HUES48 (cell line): ENCODE measurements around the gene RAET1E.
"Not testable (repeated sequence)": the region's sequence is repeated elsewhere in the genome, so short reads cannot be mapped to it uniquely, and the experiment has no call there.

Experiments used
- H3K27ac ChIP-seq: one replicate; pipeline ENCODE4 v1.7.0; 2013; ENCODE audit warnings: low read depth, low read length, inconsistent platforms
- H3K27me3 ChIP-seq: 2 replicates; pipeline ENCODE4 v1.6.1; 2013; ENCODE audit warnings: mild to moderate bottlenecking, low read length; ENCODE audit not compliant: control insufficient read depth, insufficient read depth
- H3K36me3 ChIP-seq: 2 replicates; pipeline ENCODE4 v1.6.1; 2013; ENCODE audit warnings: low read length; ENCODE audit not compliant: control insufficient read depth, insufficient read depth
- H3K4me1 ChIP-seq: 2 replicates; pipeline ENCODE4 v1.6.1; 2013; ENCODE audit warnings: mild to moderate bottlenecking, low read length; ENCODE audit not compliant: control insufficient read depth, insufficient read depth
- H3K4me3 ChIP-seq: 2 replicates; pipeline ENCODE4 v1.5.1; 2013; ENCODE audit warnings: mild to moderate bottlenecking, low read depth, low read length
- H3K9ac ChIP-seq: 2 replicates; pipeline ENCODE4 v1.6.1; 2013; ENCODE audit warnings: mild to moderate bottlenecking, low read depth, low read length, moderate library complexity
- H3K9me3 ChIP-seq: 2 replicates; pipeline ENCODE4 v1.6.1; 2013; ENCODE audit warnings: low read length; ENCODE audit not compliant: control insufficient read depth, insufficient read depth

The RAET1E gene

DNA sequence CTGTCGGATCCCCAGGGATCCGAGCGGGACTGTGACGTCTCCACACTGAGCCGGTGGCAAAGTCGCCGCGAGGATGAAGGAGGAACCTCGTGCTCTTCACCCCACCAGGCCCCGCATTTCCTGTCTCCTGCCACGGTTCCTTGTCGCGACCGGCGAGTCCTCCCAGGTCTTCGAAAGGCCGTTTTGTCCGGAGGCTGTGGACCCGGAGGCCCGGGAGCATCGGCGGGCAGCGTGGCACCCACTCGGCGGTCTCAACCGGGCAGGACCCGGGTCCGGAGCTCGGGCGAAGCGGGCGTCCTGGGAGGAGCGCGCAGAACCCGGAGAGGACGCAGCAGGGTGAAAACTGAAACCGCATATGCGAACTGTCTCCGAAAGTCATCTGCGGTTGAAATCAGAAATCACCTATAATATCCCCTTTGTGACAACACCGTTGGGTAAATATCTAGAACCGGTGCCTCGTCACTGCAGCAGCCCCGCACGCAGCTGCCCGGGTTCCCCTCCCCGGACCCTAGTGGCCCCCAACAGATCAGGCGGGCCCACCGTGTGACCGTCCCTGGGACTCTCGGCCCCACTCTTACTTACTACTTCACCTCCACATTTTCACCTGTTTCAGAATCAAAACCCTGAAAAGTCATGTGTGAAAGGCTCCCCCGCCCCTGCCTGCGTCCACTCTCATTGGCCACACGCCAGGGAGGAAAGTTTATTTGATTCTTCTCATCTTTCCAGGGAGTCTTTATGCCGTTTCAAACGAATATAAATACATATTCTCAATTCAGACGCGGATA is 40.9 kb upstream of the RAET1E start:
- H3K4me1 ChIP-seq: peaks cover 7% of the 10 kb centered on the region; the same call in 1 of the 2 replicates
- H3K27ac ChIP-seq: no peak overlapping the region
- H3K36me3 ChIP-seq: no peaks in the 10 kb centered on the region
- H3K27me3 ChIP-seq: peaks cover 95% of the 10 kb centered on the region
- no peak overlapping the region for H3K9ac ChIP-seq
- H3K4me3 ChIP-seq: peak overlapping the region; percentile 46
- no peaks in the 10 kb centered on the region for H3K9me3 ChIP-seq

- H3K36me3 ChIP-seq, H3K27ac ChIP-seq, H3K9ac ChIP-seq, H3K9me3 ChIP-seq, H3K4me1 ChIP-seq: not testable (repeated sequence)
- peak overlapping the region; percentile 46 for H3K4me3 ChIP-seq
- peaks cover 95% of the 10 kb centered on the region for H3K27me3 ChIP-seq
Measured at GRCh38 chr6:149938013-149938570, 40.2 kb upstream of the RAET1E start.

GRCh38 chr6:149936743-149937142 is 38.8 kb upstream of the RAET1E start:
- no peak overlapping the region for H3K9ac ChIP-seq
- peaks cover 86% of the 10 kb centered on the region for H3K27me3 ChIP-seq
- H3K4me3 ChIP-seq: no peak overlapping the region
- H3K36me3 ChIP-seq: no peaks in the 10 kb centered on the region
- H3K27ac ChIP-seq: no peak overlapping the region
- H3K9me3 ChIP-seq: no peaks in the 10 kb centered on the region
- peaks cover 7% of the 10 kb centered on the region; the same call in 1 of the 2 replicates for H3K4me1 ChIP-seq

GRCh38 chr6:149935668-149936067 is 37.8 kb upstream of the RAET1E start:
- peaks cover 86% of the 10 kb centered on the region for H3K27me3 ChIP-seq

GRCh38 chr6:149935246-149935645 is 37.3 kb upstream of the RAET1E start:
- Histone ChIP-seq H3K27ac (no peak overlapping the region), H3K4me3 (no peak overlapping the region), H3K27me3 (peaks cover 86% of the 10 kb centered on the region), H3K4me1 (peaks cover 7% of the 10 kb centered on the region; the same call in 1 of the 2 replicates), H3K9me3 (no peaks in the 10 kb centered on the region), H3K9ac (no peak overlapping the region), H3K36me3 (no peaks in the 10 kb centered on the region)

More at GRCh38 chr6:149935668-149936067, 37.8 kb upstream of the RAET1E start:
- Histone ChIP-seq H3K4me1 (peaks cover 7% of the 10 kb centered on the region; the same call in 1 of the 2 replicates), H3K9me3 (no peaks in the 10 kb centered on the region), H3K9ac (no peak overlapping the region), H3K4me3 (no peak overlapping the region), H3K27ac (no peak overlapping the region), H3K36me3 (no peaks in the 10 kb centered on the region)

GRCh38 chr6:149934249-149935156 is 36.6 kb upstream of the RAET1E start:
- peaks cover 7% of the 10 kb centered on the region; the same call in 1 of the 2 replicates for H3K4me1 ChIP-seq
- peaks cover 85% of the 10 kb centered on the region for H3K27me3 ChIP-seq
- H3K36me3 ChIP-seq: no peaks in the 10 kb centered on the region
- H3K27ac ChIP-seq: no peak overlapping the region
- no peaks in the 10 kb centered on the region for H3K9me3 ChIP-seq
- H3K4me3 ChIP-seq: no peak overlapping the region
- H3K9ac ChIP-seq: no peak overlapping the region

- Histone ChIP-seq H3K4me1 (peaks cover 3% of the 10 kb centered on the region; the same call in 1 of the 2 replicates), H3K9ac (no peak overlapping the region), H3K27ac (no peak overlapping the region), H3K27me3 (peaks cover 80% of the 10 kb centered on the region), H3K9me3 (no peaks in the 10 kb centered on the region), H3K36me3 (no peaks in the 10 kb centered on the region), H3K4me3 (no peak overlapping the region)
Measured at GRCh38 chr6:149933461-149933860, 35.5 kb upstream of the RAET1E start.

DNA sequence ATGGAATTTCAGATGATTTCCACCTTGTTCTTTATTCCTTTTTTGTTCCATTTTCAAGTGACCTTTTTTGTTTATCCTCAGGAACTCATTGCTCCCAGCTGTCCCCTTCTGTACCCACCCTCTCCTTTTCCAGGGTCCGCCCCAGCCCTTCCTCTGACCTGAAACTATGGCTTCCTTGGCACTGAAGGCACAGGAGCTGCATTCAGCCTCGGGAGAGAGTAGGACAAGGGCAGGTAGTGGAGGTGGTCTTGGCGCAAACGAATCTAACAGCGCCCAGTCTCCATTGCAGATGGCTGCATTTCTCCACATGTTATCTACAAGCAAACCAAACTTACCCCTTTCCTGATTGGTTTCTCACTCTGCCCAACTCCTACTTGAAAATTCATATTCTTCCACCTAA is 35.1 kb upstream of the RAET1E start:
- Histone ChIP-seq H3K9me3 (no peaks in the 10 kb centered on the region), H3K9ac (no peak overlapping the region), H3K4me1 (no peaks in the 10 kb centered on the region), H3K27me3 (peaks cover 76% of the 10 kb centered on the region), H3K36me3 (no peaks in the 10 kb centered on the region), H3K4me3 (no peak overlapping the region), H3K27ac (no peak overlapping the region)

GRCh38 chr6:149931501-149931900 is 33.6 kb upstream of the RAET1E start:
- Histone ChIP-seq H3K4me3 (no peak overlapping the region), H3K36me3 (no peaks in the 10 kb centered on the region), H3K9ac (no peak overlapping the region), H3K27ac (no peak overlapping the region), H3K27me3 (peaks cover 66% of the 10 kb centered on the region), H3K9me3 (no peaks in the 10 kb centered on the region), H3K4me1 (no peaks in the 10 kb centered on the region)

- H3K9ac ChIP-seq: no peak overlapping the region
- no peaks in the 10 kb centered on the region for H3K36me3 ChIP-seq
- H3K4me1 ChIP-seq: no peaks in the 10 kb centered on the region
- peaks cover 66% of the 10 kb centered on the region for H3K27me3 ChIP-seq
- no peak overlapping the region for H3K4me3 ChIP-seq
- H3K9me3 ChIP-seq: no peaks in the 10 kb centered on the region
- no peak overlapping the region for H3K27ac ChIP-seq
Measured at GRCh38 chr6:149929422-149929821, 31.5 kb upstream of the RAET1E start.
